HCT116 (cell line): ENCODE data around the gene CSN2. TPM values are rescaled to one million over a fixed set of nuclear protein-coding genes. Genes with fewer than 3 reads are reported as not detected.

ENCODE experiments used
- ATAC-seq: fragments of 200-7000 bp; cut with Tn5 transposase; 2 replicates; pipeline ENCODE4 v1.9.1; 2020; ENCODE audit warnings: mild to moderate bottlenecking, moderate library complexity
- BruUV-seq: library from RNA; stranded (reverse); fragments of 400-500 nt; replicated peaks from 2 replicates; lab custom pipeline; 2021; lab: Mats Ljungman, UMichigan
- CTCF ChIA-PET: fragments of 300-600 bp; sonication (Branson Sonifier 250); formaldehyde crosslinking; loops from one replicate; lab custom pipeline; 2021; ENCODE audit warnings: antibody characterized with exemption; lab: Charles Lee
- POLR2A ChIA-PET: fragments of 300-600, 350-600 bp; sonication (Branson Sonifier 250); formaldehyde crosslinking; loops from one replicate; lab custom pipeline; 2021; ENCODE audit warnings: antibody characterized with exemption; lab: Charles Lee
- RAD21 ChIA-PET, 2 experiments: fragments of 300-600 bp; sonication (Branson Sonifier 250); formaldehyde crosslinking; loops; one replicate each; lab custom pipeline; 2023; ENCODE audit warnings: low total read pairs in 2 of 2; ENCODE audit not compliant: uncharacterized antibody in 2 of 2, unreplicated experiment in 2 of 2, low non-redundant PET in 1 of 2; lab: Charles Lee
- DNase-seq: peaks from one replicate; pipeline ENCODE4 v3.0.0-alpha.2; 2010; ENCODE audit warnings: low read depth, low spot score
- H2AFZ ChIP-seq: fragments of 200-600 bp; shearing (Covaris generic), sonication (generic); 2 replicates; pipeline ENCODE4 v1.6.1; 2017; ENCODE audit warnings: low read depth, mixed run types, mixed read lengths, antibody characterized with exemption, low read length; ENCODE audit not compliant: poor library complexity, severe bottlenecking
- H3K27ac ChIP-seq: 2 replicates; pipeline ENCODE4 v1.5.1; 2012; ENCODE audit warnings: low read depth, low read length
- H3K27me3 ChIP-seq: fragments of 200-600 bp; sonication (generic); 2 replicates; pipeline ENCODE4 v1.6.1; 2016; ENCODE audit warnings: mixed run types, low read length, mixed read lengths; ENCODE audit not compliant: insufficient read depth
- H3K36me3 ChIP-seq, 2 experiments: fragments of 200-500 bp in 1 of 2; fragments of 200-600 bp in 1 of 2; sonication (Bioruptor generic) in 1 of 2; sonication (generic) in 1 of 2; 2 replicates each; pipeline versions ENCODE4 v1.5.1 to v1.6.1; 2014 to 2016; ENCODE audit warnings: low read length in 2 of 2, inconsistent platforms in 1 of 2, mixed read lengths in 1 of 2, mixed run types in 1 of 2; ENCODE audit not compliant: insufficient read depth in 2 of 2, control insufficient read depth in 1 of 2
- H3K4me1 ChIP-seq, 2 experiments: fragments of 200-600 bp in 1 of 2; sonication (generic) in 1 of 2; 2 replicates each; pipeline versions ENCODE4 v1.5.1 to v1.6.1; 2012 to 2017; ENCODE audit warnings: low read length in 2 of 2, inconsistent platforms in 1 of 2, mild to moderate bottlenecking in 1 of 2, mixed read lengths in 1 of 2, mixed run types in 1 of 2, moderate library complexity in 1 of 2; ENCODE audit not compliant: insufficient read depth in 2 of 2, control insufficient read depth in 1 of 2
- H3K4me2 ChIP-seq: fragments of 200-600 bp; sonication (generic); 2 replicates; pipeline ENCODE4 v1.6.1; 2017; ENCODE audit warnings: mixed run types, low read length, mixed read lengths
- H3K4me3 ChIP-seq, 2 experiments: fragments of 200-600 bp in 1 of 2; sonication (generic) in 1 of 2; replicated peaks in 1 of 2; 2 replicates each; pipeline ENCODE4 v1.5.1; 2011 to 2016; ENCODE audit warnings: low read length in 2 of 2, control low read depth in 1 of 2, low read depth in 1 of 2, mild to moderate bottlenecking in 1 of 2, mixed read lengths in 1 of 2, mixed run types in 1 of 2
- H3K79me2 ChIP-seq: fragments of 200-600 bp; sonication (generic); 2 replicates; pipeline ENCODE4 v1.6.1; 2017; ENCODE audit warnings: mild to moderate bottlenecking, mixed run types, low read length, moderate library complexity, mixed read lengths; ENCODE audit not compliant: insufficient read depth
- H3K9ac ChIP-seq: fragments of 200-600 bp; sonication (generic); 2 replicates; pipeline ENCODE4 v1.6.1; 2016; ENCODE audit warnings: low read length, mixed read lengths
- H3K9me2 ChIP-seq: fragments of 200-600 bp; sonication (generic), shearing (Covaris generic); 2 replicates; pipeline ENCODE4 v1.6.1; 2017; ENCODE audit warnings: mixed run types, mild to moderate bottlenecking, moderate library complexity; ENCODE audit not compliant: insufficient read depth
- H3K9me3 ChIP-seq, 2 experiments: fragments of 200-500 bp in 1 of 2; fragments of 200-600 bp in 1 of 2; sonication (Bioruptor generic) in 1 of 2; sonication (generic) in 1 of 2; 2 replicates each; pipeline ENCODE4 v1.6.1; 2014 to 2017; ENCODE audit warnings: low read length in 2 of 2, mixed read lengths in 2 of 2, inconsistent platforms in 1 of 2, low read depth in 1 of 2, mild to moderate bottlenecking in 1 of 2, mixed run types in 1 of 2, moderate library complexity in 1 of 2; ENCODE audit not compliant: control insufficient read depth in 1 of 2, insufficient read depth in 1 of 2
- H4K20me1 ChIP-seq: fragments of 200-600 bp; sonication (generic), shearing (Covaris generic); 2 replicates; pipeline ENCODE4 v1.6.1; 2017; ENCODE audit warnings: mixed run types, mild to moderate bottlenecking, moderate library complexity; ENCODE audit not compliant: insufficient read depth
- ATF3 ChIP-seq: IDR thresholded peaks from 2 replicates; pipeline ENCODE4 v1.6.1; 2012
- CEBPB ChIP-seq: IDR thresholded peaks from 2 replicates; pipeline ENCODE4 v1.6.1; 2012; ENCODE audit warnings: low read depth
- EGR1 ChIP-seq: IDR thresholded peaks from 2 replicates; pipeline ENCODE4 v1.6.1; 2012; ENCODE audit warnings: low read depth
- EZH2phosphoT487 ChIP-seq: fragments of 200-600 bp; IDR thresholded peaks from 2 replicates; pipeline ENCODE4 v1.6.1; 2018; ENCODE audit warnings: antibody characterized with exemption, borderline replicate concordance
- FOSL1 ChIP-seq: IDR thresholded peaks from 2 replicates; pipeline ENCODE4 v1.6.1; 2012; ENCODE audit warnings: low read depth
- POLR2A ChIP-seq: IDR thresholded peaks from 2 replicates; pipeline ENCODE4 v1.7.0; 2011; ENCODE audit warnings: borderline replicate concordance; ENCODE audit not compliant: insufficient read depth, insufficient read length; ENCODE audit errors: extremely low read depth
- RAD21 ChIP-seq: IDR thresholded peaks from 2 replicates; pipeline ENCODE4 v1.6.1; 2012; ENCODE audit warnings: low read depth, mild to moderate bottlenecking
- REST ChIP-seq: IDR thresholded peaks from 2 replicates; pipeline ENCODE4 v1.6.1; 2012; ENCODE audit warnings: low read depth
- SIN3A ChIP-seq: IDR thresholded peaks from 2 replicates; pipeline ENCODE4 v1.6.1; 2012; ENCODE audit warnings: low read depth
- SP1 ChIP-seq: IDR thresholded peaks from 2 replicates; pipeline ENCODE4 v1.6.1; 2012; ENCODE audit warnings: low read depth
- SRF ChIP-seq: IDR thresholded peaks from 2 replicates; pipeline ENCODE4 v1.6.1; 2012; ENCODE audit warnings: low read depth
- YY1 ChIP-seq: IDR thresholded peaks from 2 replicates; pipeline ENCODE4 v1.6.1; 2011; ENCODE audit warnings: low read length, low read depth, moderate library complexity, mild to moderate bottlenecking; ENCODE audit not compliant: insufficient replicate concordance; ENCODE audit errors: extremely low read depth
- ZBTB33 ChIP-seq: IDR thresholded peaks from 2 replicates; pipeline ENCODE4 v1.6.1; 2011; ENCODE audit warnings: mild to moderate bottlenecking, low read length, moderate library complexity; ENCODE audit not compliant: insufficient replicate concordance; ENCODE audit errors: extremely low read depth
- ZFX ChIP-seq: fragments of 450-650 bp; IDR thresholded peaks from 2 replicates; pipeline ENCODE4 v1.6.1; 2017
- intact Hi-C: fragments of 100-400 bp; cut with micrococcal nuclease; formaldehyde crosslinking; loops from 2 replicates; pipeline ENCODE4 v1.10.0; 2022
- total RNA-seq: library from RNA; stranded (reverse); gene quantifications from one replicate; pipeline ENCODE4 v1.2.1, GENCODE V29; 2021; ENCODE audit not compliant: unreplicated experiment

CSN2 gene
- total RNA-seq, 1 experiment from 2014 or later, result not detected

- RAD21 ChIA-PET, result no interaction called here
- no peaks in the 10 kb centered on the region for H3K9me3 ChIP-seq
- no peak for ATAC-seq
- CTCF ChIA-PET, result no interaction called here
- BruUV-seq, result no TSS peak
- H3K27me3 ChIP-seq, result no peaks in the 10 kb centered on the region
- no peak overlapping the region for H3K4me3 ChIP-seq
- no peaks in the 10 kb centered on the region for H3K9me2 ChIP-seq
- H3K36me3 ChIP-seq, result no peaks in the 10 kb centered on the region
- H3K27ac ChIP-seq, result no peak overlapping the region
- POLR2A ChIA-PET, result no interaction called here
- no peaks in the 10 kb centered on the region for H3K79me2 ChIP-seq
- no peaks in the 10 kb centered on the region; a peak in 1 of 4 replicates for H3K4me1 ChIP-seq
- H2AFZ ChIP-seq, result no peak overlapping the region
- no peak overlapping the region for H3K4me2 ChIP-seq
- no peak for TF ChIP-seq REST
- no peak for TF ChIP-seq SRF
- TF ChIP-seq SP1, result no peak
- no peak for TF ChIP-seq POLR2A
- TF ChIP-seq ATF3, result no peak
- no peak for TF ChIP-seq CEBPB
- no peak for TF ChIP-seq ZBTB33
- no peak for TF ChIP-seq ZFX
- no peak for TF ChIP-seq YY1
- no peak for TF ChIP-seq SIN3A
- no peak for TF ChIP-seq EZH2phosphoT487
- TF ChIP-seq RAD21, result no peak
- TF ChIP-seq EGR1, result no peak
- no peak for TF ChIP-seq FOSL1
- TF ChIP-seq, all 23 proteins: peak for 0
- no peak overlapping the region for H3K9ac ChIP-seq
- intact Hi-C loops, result no loop called here
- DNase-seq, result no peak
- no peaks in the 10 kb centered on the region; the same call in 1 of the 2 replicates for H4K20me1 ChIP-seq
Observed at GRCh38 chr4:69986663-69987062, 21.1 kb upstream of the CSN2 start.
